WTC11 (cell line): Measurements from ENCODE around the gene RPS16. TPM values are rescaled to one million over a fixed set of nuclear protein-coding genes. Genes with fewer than 3 reads are reported as not detected.

ENCODE experiments used
- ATF1 ChIP-seq: sonication (generic); formaldehyde crosslinking; IDR thresholded peaks from 2 replicates; pipeline ENCODE4 v1.8.1; 2023; ENCODE audit warnings: mild to moderate bottlenecking, moderate library complexity, missing genetic modification reagents
- CDX4 ChIP-seq: fragments of 250-450 bp; sonication (Bioruptor Pico); IDR thresholded peaks from 2 replicates; pipeline ENCODE4 v1.9.0; 2021; ENCODE audit warnings: moderate library complexity, mild to moderate bottlenecking, inconsistent platforms, borderline replicate concordance
- CTCF ChIP-seq: fragments of 200-600 bp; IDR thresholded peaks from 2 replicates; pipeline ENCODE4 v1.8.0; 2022; ENCODE audit warnings: antibody characterized with exemption
- E2F4 ChIP-seq: sonication (generic); formaldehyde crosslinking; IDR thresholded peaks from 2 replicates; pipeline ENCODE4 v1.8.1; 2022; ENCODE audit warnings: low read depth, mild to moderate bottlenecking, moderate library complexity, missing genetic modification reagents, borderline replicate concordance
- ELF4 ChIP-seq: sonication (generic); formaldehyde crosslinking; IDR thresholded peaks from 2 replicates; pipeline ENCODE4 v1.8.1; 2022; ENCODE audit warnings: low read depth, mild to moderate bottlenecking, moderate library complexity, missing genetic modification reagents
- EMX1 ChIP-seq: fragments of 250-450 bp; sonication (Bioruptor Pico); IDR thresholded peaks from 2 replicates; pipeline ENCODE4 v1.8.0; 2021; ENCODE audit warnings: mild to moderate bottlenecking
- ETV6 ChIP-seq: sonication (generic); formaldehyde crosslinking; IDR thresholded peaks from 2 replicates; pipeline ENCODE4 v1.8.1; 2022; ENCODE audit warnings: mild to moderate bottlenecking, missing genetic modification reagents
- FOXK1 ChIP-seq: sonication (generic); formaldehyde crosslinking; IDR thresholded peaks from 2 replicates; pipeline ENCODE4 v1.8.0; 2022; ENCODE audit warnings: mild to moderate bottlenecking, moderate library complexity, missing genetic modification reagents
- FOXP4 ChIP-seq: sonication (generic); formaldehyde crosslinking; IDR thresholded peaks from 2 replicates; pipeline ENCODE4 v1.8.0; 2022; ENCODE audit warnings: mild to moderate bottlenecking, missing genetic modification reagents
- JAZF1 ChIP-seq: fragments of 250-450 bp; sonication (Bioruptor Pico); IDR thresholded peaks from 2 replicates; pipeline ENCODE4 v1.9.0; 2021; ENCODE audit warnings: moderate library complexity, mild to moderate bottlenecking, inconsistent platforms
- JUN ChIP-seq: sonication (generic); formaldehyde crosslinking; IDR thresholded peaks from 2 replicates; pipeline ENCODE4 v1.8.0; 2023; ENCODE audit warnings: mild to moderate bottlenecking, missing genetic modification reagents
- MYBL2 ChIP-seq: sonication (generic); formaldehyde crosslinking; IDR thresholded peaks from 2 replicates; pipeline ENCODE4 v1.8.1; 2023; ENCODE audit warnings: mild to moderate bottlenecking, moderate library complexity, missing genetic modification reagents
- NR3C1 ChIP-seq: sonication (generic); formaldehyde crosslinking; conservative IDR thresholded peaks from 2 replicates; pipeline ENCODE4 v1.8.1; 2023; ENCODE audit warnings: low read depth, mild to moderate bottlenecking, missing genetic modification reagents
- OVOL2 ChIP-seq: fragments of 250-450 bp; sonication (Bioruptor Pico); IDR thresholded peaks from 2 replicates; pipeline ENCODE4 v1.9.0; 2021; ENCODE audit warnings: mild to moderate bottlenecking, borderline replicate concordance
- PRRX2 ChIP-seq: fragments of 250-450 bp; sonication (Bioruptor Pico); IDR thresholded peaks from 2 replicates; pipeline ENCODE4 v1.8.0; 2021; ENCODE audit warnings: mild to moderate bottlenecking
- TEAD4 ChIP-seq: sonication (generic); formaldehyde crosslinking; IDR thresholded peaks from 2 replicates; pipeline ENCODE4 v1.8.0; 2022; ENCODE audit warnings: mild to moderate bottlenecking, missing genetic modification reagents
- ZNF121 ChIP-seq: sonication (generic); formaldehyde crosslinking; IDR thresholded peaks from 2 replicates; pipeline ENCODE4 v1.8.0; 2023; ENCODE audit warnings: missing genetic modification reagents
- ZNF138 ChIP-seq: sonication (generic); formaldehyde crosslinking; conservative IDR thresholded peaks from 2 replicates; pipeline ENCODE4 v1.8.1; 2022; ENCODE audit warnings: mild to moderate bottlenecking, moderate library complexity, missing genetic modification reagents
- ZNF396 ChIP-seq: fragments of 250-450 bp; sonication (Bioruptor Pico); IDR thresholded peaks from 2 replicates; pipeline ENCODE4 v1.8.0; 2021; ENCODE audit warnings: mild to moderate bottlenecking, moderate library complexity, borderline replicate concordance
- ZNF423 ChIP-seq: fragments of 250-450 bp; sonication (Bioruptor Pico); IDR thresholded peaks from 2 replicates; pipeline ENCODE4 v2.1.2; 2022; ENCODE audit warnings: mild to moderate bottlenecking, moderate library complexity
- ZNF425 ChIP-seq: fragments of 250-450 bp; sonication (Bioruptor Pico); conservative IDR thresholded peaks from 2 replicates; pipeline ENCODE4 v1.9.0; 2021; ENCODE audit warnings: mild to moderate bottlenecking
- ZNF532 ChIP-seq: fragments of 250-450 bp; sonication (Bioruptor Pico); IDR thresholded peaks from 2 replicates; pipeline ENCODE4 v1.9.0; 2021; ENCODE audit warnings: mild to moderate bottlenecking, borderline replicate concordance
- total RNA-seq: library from RNA; stranded (reverse); gene quantifications from 3 replicates; pipeline ENCODE4 v1.2.3, GENCODE V29; 2021
- TF ChIP-seq, protein P1 (sequence below): sonication (generic); formaldehyde crosslinking; IDR thresholded peaks from 2 replicates; pipeline ENCODE4 v1.8.0; 2023; ENCODE audit warnings: mild to moderate bottlenecking, missing genetic modification reagents

Gene RPS16
- total RNA-seq, 1 experiment from 2014 or later, result 2,962 TPM

- no peak for TF ChIP-seq E2F4 (CRISPR knock-in tag)
- TF ChIP-seq ZNF396 (CRISPR knock-in tag), result no peak
- TF ChIP-seq TEAD4 (CRISPR knock-in tag), result no peak
- no peak for TF ChIP-seq NR3C1 (CRISPR knock-in tag)
- no peak for TF ChIP-seq JAZF1
- TF ChIP-seq ZNF425 (CRISPR knock-in tag), result no peak
- peak; percentile 96 for TF ChIP-seq ETV6
- TF ChIP-seq FOXK1 (CRISPR knock-in tag), result peak; percentile 91
- peak; percentile 77; the same call in 1 of the 2 replicates for TF ChIP-seq MYBL2
- TF ChIP-seq EMX1 (CRISPR knock-in tag), result no peak
- no peak for TF ChIP-seq CDX4 (CRISPR knock-in tag)
- TF ChIP-seq PRRX2 (CRISPR knock-in tag), result no peak
- 0 out of 2 replicates have a peak, but pooled peaks have one; percentile 41 for TF ChIP-seq ZNF532
- no peak for TF ChIP-seq CTCF
- TF ChIP-seq ZNF121, result no peak
- TF ChIP-seq JUN, result no peak
- TF ChIP-seq, protein P1, sequence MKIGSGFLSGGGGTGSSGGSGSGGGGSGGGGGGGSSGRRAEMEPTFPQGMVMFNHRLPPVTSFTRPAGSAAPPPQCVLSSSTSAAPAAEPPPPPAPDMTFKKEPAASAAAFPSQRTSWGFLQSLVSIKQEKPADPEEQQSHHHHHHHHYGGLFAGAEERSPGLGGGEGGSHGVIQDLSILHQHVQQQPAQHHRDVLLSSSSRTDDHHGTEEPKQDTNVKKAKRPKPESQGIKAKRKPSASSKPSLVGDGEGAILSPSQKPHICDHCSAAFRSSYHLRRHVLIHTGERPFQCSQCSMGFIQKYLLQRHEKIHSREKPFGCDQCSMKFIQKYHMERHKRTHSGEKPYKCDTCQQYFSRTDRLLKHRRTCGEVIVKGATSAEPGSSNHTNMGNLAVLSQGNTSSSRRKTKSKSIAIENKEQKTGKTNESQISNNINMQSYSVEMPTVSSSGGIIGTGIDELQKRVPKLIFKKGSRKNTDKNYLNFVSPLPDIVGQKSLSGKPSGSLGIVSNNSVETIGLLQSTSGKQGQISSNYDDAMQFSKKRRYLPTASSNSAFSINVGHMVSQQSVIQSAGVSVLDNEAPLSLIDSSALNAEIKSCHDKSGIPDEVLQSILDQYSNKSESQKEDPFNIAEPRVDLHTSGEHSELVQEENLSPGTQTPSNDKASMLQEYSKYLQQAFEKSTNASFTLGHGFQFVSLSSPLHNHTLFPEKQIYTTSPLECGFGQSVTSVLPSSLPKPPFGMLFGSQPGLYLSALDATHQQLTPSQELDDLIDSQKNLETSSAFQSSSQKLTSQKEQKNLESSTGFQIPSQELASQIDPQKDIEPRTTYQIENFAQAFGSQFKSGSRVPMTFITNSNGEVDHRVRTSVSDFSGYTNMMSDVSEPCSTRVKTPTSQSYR (CRISPR knock-in tag), result 0 out of 2 replicates have a peak, but pooled peaks have one; percentile 44
- peak; percentile 91 for TF ChIP-seq FOXP4 (CRISPR knock-in tag)
- no peak for TF ChIP-seq ZNF138 (CRISPR knock-in tag)
- no peak for TF ChIP-seq ATF1 (CRISPR knock-in tag)
- TF ChIP-seq ZNF423, result no peak
- TF ChIP-seq OVOL2 (CRISPR knock-in tag), result no peak
- TF ChIP-seq ELF4 (CRISPR knock-in tag), result no peak
Measured at GRCh38 chr19:39445196-39446111, 9.7 kb upstream of the RPS16 start, which contains the start of gene SUPT5H (continued).
